Mesendoderm (in vitro differentiated cells): ENCODE data around the gene PYY.

Experiments
- DNase-seq: peaks from one replicate; pipeline ENCODE4 v3.0.0; 2013
- H2AK5ac ChIP-seq: 2 replicates; pipeline ENCODE4 v1.6.1; 2013; ENCODE audit warnings: low read length, inconsistent platforms
- H2BK120ac ChIP-seq: 2 replicates; pipeline ENCODE4 v1.6.1; 2013; ENCODE audit warnings: low read depth, mild to moderate bottlenecking, low read length, moderate library complexity, mixed read lengths
- H2BK15ac ChIP-seq: replicated peaks from 2 replicates; pipeline ENCODE4 v1.6.1; 2013; ENCODE audit warnings: low read depth, mild to moderate bottlenecking, moderate library complexity
- H2BK5ac ChIP-seq: 2 replicates; pipeline ENCODE4 v1.6.1; 2013; ENCODE audit warnings: low read length, inconsistent platforms
- H3K18ac ChIP-seq: 2 replicates; pipeline ENCODE4 v1.6.1; 2013; ENCODE audit warnings: mild to moderate bottlenecking, low read length, mixed read lengths
- H3K23ac ChIP-seq: one replicate; pipeline ENCODE4 v1.6.1; 2013; ENCODE audit warnings: low read length
- H3K27ac ChIP-seq: 2 replicates; pipeline ENCODE4 v1.5.1; 2013; ENCODE audit warnings: low read depth, mild to moderate bottlenecking, inconsistent platforms, low read length, moderate library complexity
- H3K27me3 ChIP-seq: 2 replicates; pipeline ENCODE4 v1.6.1; 2013; ENCODE audit warnings: low read length, control low read depth, mild to moderate bottlenecking, inconsistent platforms; ENCODE audit not compliant: insufficient read depth, poor library complexity
- H3K36me3 ChIP-seq: 2 replicates; pipeline ENCODE4 v1.6.1; 2013; ENCODE audit warnings: low read length, inconsistent platforms; ENCODE audit not compliant: control insufficient read depth, insufficient read depth
- H3K4ac ChIP-seq: one replicate; pipeline ENCODE4 v1.6.1; 2013; ENCODE audit warnings: low read depth, mild to moderate bottlenecking, low read length, moderate library complexity
- H3K4me1 ChIP-seq: 2 replicates; pipeline ENCODE4 v1.6.1; 2013; ENCODE audit warnings: low read depth, low read length, inconsistent platforms; ENCODE audit not compliant: control insufficient read depth
- H3K4me2 ChIP-seq: 2 replicates; pipeline ENCODE4 v1.6.1; 2013; ENCODE audit warnings: low read length
- H3K4me3 ChIP-seq: 2 replicates; pipeline ENCODE4 v1.5.1; 2013; ENCODE audit warnings: mild to moderate bottlenecking, low read length
- H3K56ac ChIP-seq: one replicate; pipeline ENCODE4 v1.6.1; 2013; ENCODE audit warnings: low read length
- H3K79me1 ChIP-seq: 2 replicates; pipeline ENCODE4 v1.6.1; 2013; ENCODE audit warnings: low read length, inconsistent platforms
- H3K79me2 ChIP-seq: 2 replicates; pipeline ENCODE4 v1.6.1; 2013; ENCODE audit warnings: mild to moderate bottlenecking, low read length; ENCODE audit not compliant: control insufficient read depth, insufficient read depth
- H3K9ac ChIP-seq: 2 replicates; pipeline ENCODE4 v1.6.1; 2013; ENCODE audit warnings: low read length, inconsistent platforms
- H4K5ac ChIP-seq: one replicate; pipeline ENCODE4 v1.6.1; 2013; ENCODE audit warnings: low read length
- H4K8ac ChIP-seq: one replicate; pipeline ENCODE4 v1.6.1; 2013; ENCODE audit warnings: low read depth, mild to moderate bottlenecking, control low read depth, low read length, moderate library complexity
- WGBS: extraction: QIAGEN DNeasy Blood & Tissue Kit; methylation state at CpG from one replicate; pipeline ENCODE4 v1.1.7; 2013; ENCODE audit warnings: low lambda C conversion rate, missing lambda C conversion rate; ENCODE audit not compliant: insufficient coverage; ENCODE audit errors: extremely low coverage; 5-methylcytosine and 5-hydroxymethylcytosine counted together

The PYY gene

DNA sequence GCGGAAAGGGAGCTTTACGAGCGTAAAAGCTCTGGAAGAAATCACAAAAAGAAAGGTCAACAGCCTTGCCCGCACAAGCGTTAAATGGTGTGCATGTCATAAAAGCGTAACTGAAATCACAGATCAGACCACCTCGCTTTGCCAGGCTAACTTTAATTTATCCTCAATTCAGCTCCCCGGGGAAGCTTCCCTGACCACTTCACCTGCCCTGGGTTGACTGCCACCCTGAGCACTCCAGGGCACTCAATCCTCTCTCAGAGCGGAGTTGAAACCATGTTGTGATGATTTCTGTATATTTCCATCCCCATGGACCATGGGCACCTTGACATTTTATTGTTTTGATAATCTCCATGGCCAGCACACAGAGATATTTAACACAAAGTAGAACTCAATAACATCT, 34.6 kb upstream of the PYY start:
- Histone ChIP-seq H2AK5ac (no peak overlapping the region), H3K79me1 (no peaks in the 10 kb centered on the region), H3K18ac (no peak overlapping the region), H3K36me3 (no peaks in the 10 kb centered on the region), H3K79me2 (no peaks in the 10 kb centered on the region), H3K27me3 (no peaks in the 10 kb centered on the region), H3K27ac (no peak overlapping the region), H4K5ac (no peak overlapping the region), H2BK15ac (no peak overlapping the region), H3K4me1 (no peaks in the 10 kb centered on the region), H2BK5ac (no peak overlapping the region), H3K23ac (no peak overlapping the region), H3K56ac (no peak overlapping the region), H4K8ac (no peak overlapping the region), H3K4me3 (no peak overlapping the region), H2BK120ac (no peak overlapping the region), H3K4me2 (no peak overlapping the region), H3K4ac (no peak overlapping the region), H3K9ac (no peak overlapping the region)
- no peak for DNase-seq
- no CpG with 5 or more reads among the region's 9 CpGs for WGBS

DNA sequence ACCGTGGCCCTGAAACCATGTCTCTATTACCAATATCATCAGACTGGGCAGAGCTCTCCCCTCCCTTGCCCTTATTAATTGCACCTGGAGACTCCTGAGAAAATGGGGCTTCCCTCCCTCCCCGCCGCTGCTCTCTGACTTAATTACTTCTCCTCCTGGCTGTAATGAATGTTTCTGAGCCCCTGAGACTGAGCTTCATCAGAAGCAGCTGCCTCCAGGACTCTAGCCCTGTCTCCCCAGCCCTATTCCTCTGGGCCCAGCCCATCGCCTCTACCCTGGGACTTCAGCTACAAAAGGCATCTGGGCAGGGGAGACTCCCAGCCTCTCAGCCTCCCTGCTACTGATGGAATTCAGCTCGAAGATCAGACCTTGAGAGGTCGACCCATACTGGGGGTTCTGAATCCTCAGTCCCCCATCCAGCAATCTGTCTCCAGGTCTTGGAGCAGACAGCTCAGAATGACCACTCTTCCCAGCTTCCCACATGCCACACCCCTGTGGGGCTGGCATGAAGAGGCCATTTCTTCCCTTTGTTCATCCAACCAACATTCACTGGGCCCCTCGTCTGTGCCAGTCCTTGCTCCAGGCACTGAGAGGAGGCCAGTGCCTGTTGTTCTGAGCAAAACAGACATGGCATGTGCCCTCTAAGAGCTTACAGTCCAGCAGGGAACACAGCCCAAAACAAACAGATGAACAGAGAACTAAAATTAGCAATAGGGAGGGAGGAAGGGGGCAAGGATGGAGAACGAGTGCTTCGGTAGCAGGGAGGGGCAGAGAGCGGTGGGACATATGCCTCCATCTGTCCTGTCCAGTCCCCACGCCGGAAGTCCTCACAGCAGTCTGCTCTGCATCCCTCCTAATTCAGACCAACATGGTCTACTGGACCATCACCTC, 33.6 kb upstream of the PYY start:
- Histone ChIP-seq H3K4me3 (no peak overlapping the region), H3K27ac (no peak overlapping the region), H2BK15ac (no peak overlapping the region), H3K4me2 (no peak overlapping the region), H2BK5ac (no peak overlapping the region), H3K4ac (no peak overlapping the region), H2BK120ac (no peak overlapping the region), H3K23ac (no peak overlapping the region), H3K56ac (no peak overlapping the region), H3K79me1 (no peaks in the 10 kb centered on the region), H3K4me1 (no peaks in the 10 kb centered on the region), H3K18ac (no peak overlapping the region), H4K5ac (no peak overlapping the region), H3K27me3 (peaks cover 2% of the 10 kb centered on the region), H3K79me2 (no peaks in the 10 kb centered on the region), H3K36me3 (no peaks in the 10 kb centered on the region), H2AK5ac (no peak overlapping the region), H4K8ac (no peak overlapping the region), H3K9ac (no peak overlapping the region)
- no CpG with 5 or more reads among the region's 12 CpGs for WGBS
- no peak for DNase-seq

DNA sequence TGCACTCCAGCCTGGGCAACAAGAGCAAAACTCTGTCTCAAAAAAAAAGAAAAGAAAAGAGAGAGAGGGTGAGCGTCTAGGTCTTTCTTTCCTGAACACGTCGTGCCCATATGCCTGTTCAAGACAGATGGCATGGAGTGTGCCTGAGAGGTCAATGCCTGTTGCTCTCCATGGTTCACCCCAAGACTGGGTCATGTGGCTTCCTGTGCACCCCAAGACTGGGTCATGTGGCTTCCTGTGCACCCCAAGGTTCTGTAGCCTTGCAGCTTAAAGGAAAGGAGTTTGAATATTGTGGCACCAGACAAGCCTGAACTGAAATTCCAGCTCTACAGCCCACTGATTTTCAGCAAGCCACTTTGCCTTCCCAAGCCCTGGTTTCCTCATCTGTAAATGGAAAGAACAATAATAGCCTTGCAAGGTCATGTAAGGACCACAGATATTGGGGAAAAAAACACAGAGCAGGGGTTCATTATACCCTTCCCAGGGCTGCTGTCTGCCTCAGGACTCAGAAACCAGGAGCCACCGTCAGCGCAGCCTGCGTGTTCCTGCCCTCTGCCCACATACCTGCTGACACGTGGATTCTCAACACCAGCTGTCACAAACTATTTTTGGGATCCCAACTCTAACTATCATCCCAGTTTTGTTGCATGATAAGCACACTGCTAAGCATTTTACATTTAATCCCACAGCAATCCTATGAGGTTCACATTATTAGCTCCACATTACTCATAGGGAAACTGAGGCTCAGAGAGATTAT, 32.7 kb upstream of the PYY start:
- Histone ChIP-seq H4K5ac (no peak overlapping the region), H3K23ac (no peak overlapping the region), H3K79me2 (no peaks in the 10 kb centered on the region), H2BK120ac (no peak overlapping the region), H3K27ac (no peak overlapping the region), H3K27me3 (peaks cover 2% of the 10 kb centered on the region), H3K18ac (no peak overlapping the region), H4K8ac (no peak overlapping the region), H3K36me3 (no peaks in the 10 kb centered on the region), H3K9ac (no peak overlapping the region), H3K4me2 (no peak overlapping the region), H3K4ac (no peak overlapping the region), H3K56ac (no peak overlapping the region), H2BK15ac (no peak overlapping the region), H3K79me1 (no peaks in the 10 kb centered on the region), H2BK5ac (no peak overlapping the region), H3K4me3 (no peak overlapping the region), H3K4me1 (no peaks in the 10 kb centered on the region), H2AK5ac (no peak overlapping the region)
- no CpG with 5 or more reads among the region's 7 CpGs for WGBS
- no peak for DNase-seq

- Histone ChIP-seq H3K27me3 (peaks cover 2% of the 10 kb centered on the region), H3K4ac (no peak overlapping the region), H3K79me1 (no peaks in the 10 kb centered on the region), H3K56ac (no peak overlapping the region), H4K8ac (no peak overlapping the region), H3K36me3 (no peaks in the 10 kb centered on the region), H3K79me2 (no peaks in the 10 kb centered on the region), H3K23ac (no peak overlapping the region), H3K4me1 (no peaks in the 10 kb centered on the region), H3K27ac (no peak overlapping the region), H3K4me3 (no peak overlapping the region), H2BK5ac (no peak overlapping the region), H3K9ac (no peak overlapping the region), H3K4me2 (no peak overlapping the region), H4K5ac (no peak overlapping the region), H2AK5ac (no peak overlapping the region), H2BK120ac (no peak overlapping the region), H2BK15ac (no peak overlapping the region), H3K18ac (no peak overlapping the region)
- peak; percentile 29 for DNase-seq
- no CpG with 5 or more reads among the region's 8 CpGs for WGBS
These were observed 30.8 kb upstream of the PYY start for GRCh38 chr17:43984521-43984920.

- peaks cover 2% of the 10 kb centered on the region for H3K27me3 ChIP-seq
- H3K56ac ChIP-seq: peak overlapping the region; percentile 4
- no peaks in the 10 kb centered on the region for H3K79me1 ChIP-seq
- H3K23ac ChIP-seq: no peak overlapping the region
- no peaks in the 10 kb centered on the region for H3K79me2 ChIP-seq
- H3K18ac ChIP-seq: no peak overlapping the region
- DNase-seq: peak; percentile 48
- H2AK5ac ChIP-seq: no peak overlapping the region
- no peak overlapping the region for H4K8ac ChIP-seq
- H3K4me2 ChIP-seq: peak overlapping the region; percentile 23
- H3K4ac ChIP-seq: no peak overlapping the region
- no peak overlapping the region for H3K4me3 ChIP-seq
- no peak overlapping the region for H4K5ac ChIP-seq
- H3K4me1 ChIP-seq: no peaks in the 10 kb centered on the region
- no peak overlapping the region for H2BK5ac ChIP-seq
- no CpG with 5 or more reads among the region's 78 CpGs for WGBS
- no peak overlapping the region for H2BK120ac ChIP-seq
- H3K27ac ChIP-seq: no peak overlapping the region
- peak overlapping the region; percentile 20 for H3K9ac ChIP-seq
- H3K36me3 ChIP-seq: no peaks in the 10 kb centered on the region
- no peak overlapping the region for H2BK15ac ChIP-seq
These were observed 30.0 kb upstream of the PYY start for GRCh38 chr17:43983515-43984411.
